Body of pancreas (tissue), 4 donors: ENCODE results near the gene KCNQ1OT1.

Experiments
- CTCF ChIP-seq, 7 experiments: fragments of 450-650 bp in 4 of 7; fragments of 200-600 bp in 3 of 7; sonication (generic) in 3 of 7; IDR thresholded peaks; one replicate each; pipeline ENCODE4 v1.5.1; 2016 to 2019; ENCODE audit warnings: antibody characterized with exemption in 7 of 7
- POLR2A ChIP-seq, 3 donors: fragments of 450-650 bp; IDR thresholded peaks; one replicate each; pipeline ENCODE4 v1.6.1; 2016; ENCODE audit warnings: antibody characterized with exemption in 3 of 3, mild to moderate bottlenecking in 2 of 3

- TF ChIP-seq POLR2A (IDR thresholded peaks at IDR 0.05) (no peak), CTCF (IDR thresholded peaks at IDR 0.05) (no peak)
These were observed 49.4 kb downstream of the KCNQ1OT1 start for GRCh38 chr11:2650343-2650867.
